GM12892 (cell line): ENCODE measurements around the gene RACGAP1.

Source experiments
- DNase-seq: peaks from one replicate; pipeline ENCODE4 v3.0.0; 2011; ENCODE audit not compliant: insufficient read length
- FAIRE-seq: peaks from 2 replicates; lab custom pipeline; 2011; peaks lifted over from hg19 to GRCh38; lab: Jason Lieb, UNC
- POLR2A ChIP-seq: IDR thresholded peaks from 2 replicates; pipeline ENCODE4 v1.6.1; 2011; ENCODE audit warnings: low read depth, low read length, control low read depth
- POLR2AphosphoS5 ChIP-seq: IDR thresholded peaks from 2 replicates; pipeline ENCODE4 v1.6.1; 2011; ENCODE audit warnings: low read depth, low read length, control low read depth
- TAF1 ChIP-seq: IDR thresholded peaks from 2 replicates; pipeline ENCODE4 v1.6.1; 2011; ENCODE audit warnings: low read depth, mild to moderate bottlenecking, control low read depth, low read length, borderline replicate concordance

Gene RACGAP1

GRCh38 chr12:50021031-50021430 is 4.3 kb downstream of the RACGAP1 start:
- FAIRE-seq = no peak
- DNase-seq = no peak
- TF ChIP-seq TAF1 (no peak), POLR2A (no peak), POLR2AphosphoS5 (no peak)

- FAIRE-seq (no peak), DNase-seq (no peak)
- TF ChIP-seq POLR2AphosphoS5 (no peak), TAF1 (no peak), POLR2A (no peak)
Observed at GRCh38 chr12:50019524-50019923, 5.8 kb downstream of the RACGAP1 start.

- no peak for DNase-seq
- no peak for TF ChIP-seq POLR2A
- TF ChIP-seq POLR2AphosphoS5 = no peak
- TF ChIP-seq TAF1 = no peak
- FAIRE-seq = no peak
Observed at GRCh38 chr12:50018968-50019367, 6.3 kb downstream of the RACGAP1 start.

GRCh38 chr12:50018154-50018553 is 7.1 kb downstream of the RACGAP1 start:
- no peak for DNase-seq
- TF ChIP-seq TAF1 (no peak), POLR2A (no peak), POLR2AphosphoS5 (no peak)
- FAIRE-seq = no peak

GRCh38 chr12:50017641-50018040 is 7.7 kb downstream of the RACGAP1 start:
- TF ChIP-seq TAF1 = no peak
- TF ChIP-seq POLR2AphosphoS5 = no peak
- no peak for TF ChIP-seq POLR2A
- DNase-seq (no peak), FAIRE-seq (no peak)

- FAIRE-seq = no peak
- no peak for DNase-seq
- TF ChIP-seq POLR2A (no peak), POLR2AphosphoS5 (no peak), TAF1 (no peak)
Observed at GRCh38 chr12:50016501-50017475, 8.5 kb downstream of the RACGAP1 start.

- FAIRE-seq (no peak), DNase-seq (no peak)
- TF ChIP-seq POLR2AphosphoS5 (no peak), POLR2A (no peak), TAF1 (no peak)
Observed at GRCh38 chr12:50014342-50014741, 11.0 kb downstream of the RACGAP1 start.

- TF ChIP-seq TAF1 = no peak
- no peak for TF ChIP-seq POLR2A
- TF ChIP-seq POLR2AphosphoS5 = no peak
- DNase-seq = no peak
- no peak for FAIRE-seq
Observed at GRCh38 chr12:50013361-50014147, 11.7 kb downstream of the RACGAP1 start.

GRCh38 chr12:50006754-50007442 is 18.4 kb downstream of the RACGAP1 start:
- TF ChIP-seq POLR2AphosphoS5 (no peak), POLR2A (no peak), TAF1 (no peak)
- no peak for FAIRE-seq
- DNase-seq = no peak

- TF ChIP-seq POLR2AphosphoS5 (no peak), TAF1 (no peak), POLR2A (no peak)
- FAIRE-seq (peak; percentile 78), DNase-seq (no peak)
Observed at GRCh38 chr12:50006280-50006679, 19.0 kb downstream of the RACGAP1 start.

GRCh38 chr12:50005175-50005574 is 20.1 kb downstream of the RACGAP1 start:
- TF ChIP-seq POLR2A = no peak
- no peak for TF ChIP-seq POLR2AphosphoS5
- no peak for TF ChIP-seq TAF1
- FAIRE-seq = no peak
- DNase-seq = no peak
